Muscle layer of duodenum (tissue), 2 donors: ENCODE data around the gene SLC43A2.
"Not testable (repeated sequence)": the region's sequence is repeated elsewhere in the genome, so short reads cannot be mapped to it uniquely, and the experiment has no call there.

Experiments
- H3K27ac ChIP-seq: one replicate; pipeline ENCODE4 v1.7.0; 2013; ENCODE audit warnings: mild to moderate bottlenecking, low read length
- H3K27me3 ChIP-seq: one replicate; pipeline ENCODE4 v1.7.0; 2013; ENCODE audit warnings: low read depth, mild to moderate bottlenecking, control low read depth, low read length
- H3K36me3 ChIP-seq, 2 donors: one replicate each; pipeline ENCODE4 v1.7.0; 2013; ENCODE audit warnings: low read length in 2 of 2, control low read depth in 1 of 2, mild to moderate bottlenecking in 1 of 2; ENCODE audit not compliant: insufficient read depth in 2 of 2, control insufficient read depth in 1 of 2
- H3K4me1 ChIP-seq, 2 donors: one replicate each; pipeline ENCODE4 v1.7.0; 2013; ENCODE audit warnings: low read length in 2 of 2, mild to moderate bottlenecking in 2 of 2, control low read depth in 1 of 2, moderate library complexity in 1 of 2; ENCODE audit not compliant: insufficient read depth in 2 of 2, control insufficient read depth in 1 of 2
- H3K4me3 ChIP-seq, 2 donors: one replicate each; pipeline ENCODE4 v1.7.0; 2013; ENCODE audit warnings: low read length in 2 of 2, low read depth in 1 of 2, mild to moderate bottlenecking in 1 of 2
- H3K9me3 ChIP-seq, 2 donors: one replicate each; pipeline ENCODE4 v1.7.0; 2013; ENCODE audit warnings: low read length in 2 of 2, control low read depth in 1 of 2, mild to moderate bottlenecking in 1 of 2; ENCODE audit not compliant: control insufficient read depth in 1 of 2
- donor health status: healthy.

The SLC43A2 gene

DNA sequence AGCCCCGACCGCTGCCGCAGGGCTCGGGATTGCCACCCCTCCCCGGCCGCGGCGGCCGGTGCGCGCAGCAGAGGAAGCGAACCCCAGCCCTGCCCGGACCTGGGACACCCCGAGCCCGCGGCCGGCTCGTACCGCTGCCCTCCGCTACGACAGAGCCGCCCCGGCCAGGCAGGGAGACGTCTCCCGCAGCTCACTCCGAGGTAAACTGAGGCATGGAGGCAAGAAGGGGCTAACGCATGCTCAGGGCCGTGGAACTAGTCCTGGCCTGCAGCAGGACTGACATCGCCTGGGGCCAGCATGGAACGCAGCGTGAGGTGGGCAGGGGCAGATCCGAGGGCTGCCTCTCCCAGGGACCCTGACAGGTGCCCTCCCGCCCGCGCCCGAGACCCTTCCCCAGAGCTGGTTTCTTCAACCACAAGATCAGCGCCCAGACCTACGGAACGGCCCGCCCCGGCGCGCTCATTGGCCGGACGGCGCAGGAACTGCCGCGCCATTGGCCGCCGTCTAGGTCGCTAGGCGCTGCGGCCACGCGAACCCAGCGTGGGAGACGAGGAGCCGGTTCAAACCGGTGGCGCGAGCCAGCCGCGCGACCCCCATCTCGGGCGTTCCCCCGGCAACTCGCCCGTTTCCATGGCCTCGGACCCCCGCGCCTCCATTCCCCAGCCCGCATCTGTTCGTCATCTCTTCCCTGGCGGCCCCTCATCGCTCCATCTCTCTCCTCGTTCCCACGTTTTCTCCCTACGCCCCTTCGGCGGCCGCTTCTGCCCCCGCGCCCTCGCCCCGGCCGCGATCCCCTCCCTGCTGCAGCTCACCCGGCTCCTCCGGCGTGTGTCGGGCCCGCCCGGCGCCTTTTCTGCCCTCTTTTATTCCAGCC, at the start of gene SLC43A2:
TSS of gene SLC43A2 (minus strand) at position 853 of the 874 bp plus-strand sequence. CDS start 960 bp downstream, outside the sequence.
- Histone ChIP-seq H3K27me3 (no peaks in the 10 kb centered on the region), H3K4me3 (peak within 1 kb of the TSS; percentile 66 to 92), H3K9me3 (no peaks in the 10 kb centered on the region), H3K27ac (peak within 1 kb of the TSS; percentile 75), H3K36me3 (no peaks in the 10 kb centered on the region), H3K4me1 (peaks cover 13 to 31% of the 10 kb centered on the region in 2 donors)

DNA sequence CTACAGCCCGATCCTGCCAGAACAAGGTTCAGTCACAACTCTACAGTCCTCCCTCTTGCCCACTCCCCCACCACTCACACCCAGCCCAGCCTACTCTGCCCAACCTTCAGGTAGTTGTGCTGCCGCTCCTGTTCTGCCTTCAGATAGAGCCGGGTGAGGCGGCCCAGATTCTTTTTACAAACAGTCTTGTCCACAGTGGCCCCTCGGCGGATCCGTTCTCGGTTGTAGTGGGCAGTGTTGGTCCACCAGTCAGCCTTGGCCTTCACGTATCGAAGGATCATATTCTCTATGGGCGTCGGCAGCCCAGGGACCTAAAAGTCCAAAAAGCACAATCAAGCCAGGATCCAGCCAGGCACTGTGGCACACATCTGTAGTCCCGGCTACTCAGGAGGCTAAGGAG, 47.8 kb upstream of the SLC43A2 start:
- Histone ChIP-seq H3K27ac (no peak overlapping the region), H3K27me3 (no peaks in the 10 kb centered on the region), H3K36me3 (peaks cover 82 to 96% of the 10 kb centered on the region in 2 donors), H3K4me3 (no peak overlapping the region), H3K9me3 (no peaks in the 10 kb centered on the region), H3K4me1 (no peaks in the 10 kb centered on the region)

DNA sequence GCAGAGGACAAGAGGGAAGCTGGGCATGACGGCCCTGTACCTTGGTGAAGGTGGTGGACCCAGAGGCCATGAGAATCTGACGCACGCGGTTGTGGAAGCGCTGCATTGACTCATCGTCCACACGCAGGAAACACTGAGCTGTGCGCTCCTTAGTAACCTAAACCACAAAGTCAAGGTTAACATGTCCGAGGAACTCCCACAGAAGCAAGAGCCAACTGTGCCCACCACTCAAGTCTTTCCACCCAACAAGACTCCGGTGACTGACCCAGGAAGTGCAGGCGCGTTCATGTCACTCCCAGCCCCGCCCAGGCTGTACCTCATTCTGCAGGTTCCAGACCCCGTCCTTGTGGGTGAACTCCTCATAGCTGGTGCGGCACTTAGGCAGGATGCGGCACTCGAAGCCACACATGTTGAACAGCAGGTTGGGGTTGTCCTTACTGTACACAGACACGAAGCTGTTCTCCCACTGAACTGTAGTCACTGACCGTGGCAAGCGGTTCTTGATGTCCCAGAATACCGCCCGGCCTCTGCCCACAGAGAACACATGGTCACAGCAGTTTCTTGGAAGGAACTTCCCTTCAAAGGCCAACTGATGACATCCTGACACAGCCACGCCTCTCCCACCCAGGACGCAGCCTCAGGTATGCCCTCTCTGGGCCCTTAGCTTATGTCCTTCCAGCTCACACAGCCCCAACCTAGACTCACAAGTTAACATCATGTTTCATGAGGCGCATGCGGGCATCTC, 44.6 kb upstream of the SLC43A2 start:
- peaks cover 71 to 75% of the 10 kb centered on the region in 2 donors for H3K36me3 ChIP-seq
- H3K27me3 ChIP-seq: no peaks in the 10 kb centered on the region
- no peak overlapping the region for H3K4me3 ChIP-seq
- peaks cover 9 to 10% of the 10 kb centered on the region in 2 donors for H3K4me1 ChIP-seq
- H3K9me3 ChIP-seq: no peaks in the 10 kb centered on the region
- H3K27ac ChIP-seq: no peak overlapping the region

DNA sequence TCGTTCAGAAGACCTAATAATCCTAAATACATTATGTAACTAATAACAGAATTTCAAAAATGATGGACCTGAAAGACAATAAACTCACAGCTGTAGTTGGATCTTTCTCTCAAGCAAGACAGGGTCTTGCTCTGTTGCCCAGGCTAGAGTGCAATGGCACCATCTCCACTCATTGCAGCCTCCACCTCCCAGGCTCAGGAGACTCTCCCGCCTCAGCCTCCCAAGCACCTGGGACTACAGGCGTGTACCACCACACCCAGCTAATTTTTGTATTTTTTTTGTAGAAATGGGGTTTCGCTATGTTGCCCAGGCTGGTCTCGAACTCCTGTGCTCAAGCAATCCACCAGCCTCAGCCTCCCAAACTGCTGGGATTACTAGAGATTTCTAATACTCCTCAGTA, 35.3 kb upstream of the SLC43A2 start:
- not testable (repeated sequence) for H3K27me3 ChIP-seq, H3K4me1 ChIP-seq, H3K4me3 ChIP-seq, H3K27ac ChIP-seq, H3K9me3 ChIP-seq
- H3K36me3 ChIP-seq: peaks cover 58 to 61% of the 10 kb centered on the region in 2 donors

DNA sequence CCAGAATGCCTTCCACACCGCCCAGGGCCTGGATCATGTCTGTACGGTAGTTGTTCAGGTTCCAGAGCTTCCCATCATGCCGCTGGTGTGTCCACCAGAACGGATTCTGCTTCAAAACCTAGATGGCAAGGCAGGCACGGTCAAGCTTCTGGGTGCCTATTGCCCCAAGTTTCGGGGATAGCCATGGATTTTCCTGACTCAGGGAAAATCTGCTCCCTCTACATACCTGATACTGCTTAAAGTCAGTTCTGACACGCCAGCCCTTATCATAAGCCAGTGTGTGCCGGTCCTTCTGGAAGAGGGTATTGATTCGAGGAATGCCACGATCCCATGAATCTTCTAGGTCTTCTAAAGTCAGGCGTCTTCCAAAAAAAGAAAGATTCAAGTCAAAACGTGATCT, 32.4 kb upstream of the SLC43A2 start:
- Histone ChIP-seq H3K9me3 (no peaks in the 10 kb centered on the region), H3K36me3 (peaks cover 70 to 76% of the 10 kb centered on the region in 2 donors), H3K27ac (no peak overlapping the region), H3K4me3 (no peak overlapping the region), H3K4me1 (no peaks in the 10 kb centered on the region), H3K27me3 (no peaks in the 10 kb centered on the region)

DNA sequence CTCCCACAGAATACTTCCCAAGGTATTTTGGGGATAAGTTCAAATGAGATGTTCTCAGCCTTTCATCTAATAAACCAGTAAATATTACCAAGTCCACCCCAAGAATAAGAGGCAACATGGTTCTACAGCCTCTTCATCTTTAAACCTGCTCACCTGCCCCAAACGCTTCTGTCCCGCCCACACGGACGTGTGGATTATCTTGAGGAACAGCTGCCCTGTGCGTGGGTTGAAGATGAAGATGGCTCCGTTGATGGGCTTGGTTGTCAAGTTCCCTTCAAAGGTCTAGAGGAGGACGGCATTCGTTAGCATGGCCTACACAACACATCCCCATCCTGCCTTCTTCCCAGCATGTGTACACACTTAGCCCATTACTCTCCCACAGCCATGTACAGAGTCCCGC, 29.5 kb upstream of the SLC43A2 start:
- no peaks in the 10 kb centered on the region for H3K27me3 ChIP-seq
- H3K4me1 ChIP-seq: no peaks in the 10 kb centered on the region

DNA sequence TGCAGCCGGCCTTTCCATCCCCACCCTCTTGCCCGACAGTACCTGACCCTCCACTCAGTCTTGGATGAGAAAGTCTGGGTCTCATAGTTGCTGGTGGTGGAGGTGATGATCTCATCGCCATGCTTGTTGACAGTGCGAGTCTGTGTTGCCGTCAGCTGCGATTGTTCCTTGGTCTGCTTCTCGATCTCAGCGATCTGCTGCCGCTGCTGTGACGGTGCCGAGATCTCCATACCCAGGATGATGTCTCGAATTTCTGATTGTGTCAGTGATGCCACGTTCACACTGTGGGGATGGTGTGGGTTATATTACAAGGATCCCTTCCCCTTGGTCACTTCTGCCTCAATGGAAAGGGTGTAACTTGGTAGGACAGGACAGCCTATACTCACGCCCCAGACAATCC, 25.1 kb upstream of the SLC43A2 start:
- H3K27ac ChIP-seq: no peak overlapping the region
- peaks cover 65 to 79% of the 10 kb centered on the region in 2 donors for H3K36me3 ChIP-seq
- H3K9me3 ChIP-seq: no peaks in the 10 kb centered on the region
- H3K4me1 ChIP-seq: peaks cover 5 to 13% of the 10 kb centered on the region in 2 donors
- no peak overlapping the region for H3K4me3 ChIP-seq
- no peaks in the 10 kb centered on the region for H3K27me3 ChIP-seq

More for the DNA sequence above, 29.5 kb upstream of the SLC43A2 start:
- H3K9me3 ChIP-seq: no peaks in the 10 kb centered on the region
- peaks cover 81 to 94% of the 10 kb centered on the region in 2 donors for H3K36me3 ChIP-seq
- H3K27ac ChIP-seq: no peak overlapping the region
- no peak overlapping the region for H3K4me3 ChIP-seq

DNA sequence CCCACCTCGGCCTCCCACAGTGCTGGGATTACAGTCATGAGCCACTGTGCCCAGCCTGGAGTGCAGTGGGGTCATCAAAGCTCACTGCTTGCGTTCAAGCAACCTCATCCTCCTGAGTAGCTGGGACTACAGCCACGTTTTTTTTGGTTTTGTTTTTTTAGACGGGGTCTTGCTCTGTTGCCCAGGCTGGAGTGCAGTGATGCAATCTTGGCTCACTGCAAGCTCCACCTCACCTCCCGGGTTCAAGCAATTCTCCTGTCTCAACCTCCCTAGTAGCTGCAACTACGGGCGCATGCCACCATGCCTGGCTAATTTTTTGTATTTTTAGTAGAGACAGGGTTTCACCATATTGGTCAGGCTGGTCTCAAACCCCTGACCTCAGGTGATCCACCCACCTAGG, 24.2 kb upstream of the SLC43A2 start:
- not testable (repeated sequence) for H3K4me3 ChIP-seq
- Histone ChIP-seq H3K4me1 (peaks cover 5 to 20% of the 10 kb centered on the region in 2 donors), H3K36me3 (peaks cover 56 to 70% of the 10 kb centered on the region in 2 donors)

DNA sequence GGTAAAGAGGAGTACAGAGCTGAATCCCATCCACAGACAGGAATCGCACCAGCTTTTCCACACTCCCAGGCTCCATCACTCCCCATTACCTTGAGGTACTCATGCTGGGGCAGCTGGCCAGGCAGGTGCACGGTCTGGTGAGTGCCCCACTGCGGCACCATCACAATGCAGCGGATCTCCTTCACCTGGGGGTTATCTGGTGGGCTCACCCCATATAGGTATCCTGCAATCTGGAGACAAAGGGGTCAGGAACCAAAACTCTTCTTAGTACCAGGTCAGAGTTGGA, 22.9 kb upstream of the SLC43A2 start:
- Histone ChIP-seq H3K27me3 (no peaks in the 10 kb centered on the region), H3K36me3 (peaks cover 49 to 59% of the 10 kb centered on the region in 2 donors), H3K4me3 (no peak overlapping the region), H3K9me3 (no peaks in the 10 kb centered on the region), H3K4me1 (peaks cover 8 to 28% of the 10 kb centered on the region in 2 donors), H3K27ac (no peak overlapping the region)

More for the DNA sequence above, 24.2 kb upstream of the SLC43A2 start:
- H3K9me3 ChIP-seq, H3K27me3 ChIP-seq, H3K27ac ChIP-seq: not testable (repeated sequence)

DNA sequence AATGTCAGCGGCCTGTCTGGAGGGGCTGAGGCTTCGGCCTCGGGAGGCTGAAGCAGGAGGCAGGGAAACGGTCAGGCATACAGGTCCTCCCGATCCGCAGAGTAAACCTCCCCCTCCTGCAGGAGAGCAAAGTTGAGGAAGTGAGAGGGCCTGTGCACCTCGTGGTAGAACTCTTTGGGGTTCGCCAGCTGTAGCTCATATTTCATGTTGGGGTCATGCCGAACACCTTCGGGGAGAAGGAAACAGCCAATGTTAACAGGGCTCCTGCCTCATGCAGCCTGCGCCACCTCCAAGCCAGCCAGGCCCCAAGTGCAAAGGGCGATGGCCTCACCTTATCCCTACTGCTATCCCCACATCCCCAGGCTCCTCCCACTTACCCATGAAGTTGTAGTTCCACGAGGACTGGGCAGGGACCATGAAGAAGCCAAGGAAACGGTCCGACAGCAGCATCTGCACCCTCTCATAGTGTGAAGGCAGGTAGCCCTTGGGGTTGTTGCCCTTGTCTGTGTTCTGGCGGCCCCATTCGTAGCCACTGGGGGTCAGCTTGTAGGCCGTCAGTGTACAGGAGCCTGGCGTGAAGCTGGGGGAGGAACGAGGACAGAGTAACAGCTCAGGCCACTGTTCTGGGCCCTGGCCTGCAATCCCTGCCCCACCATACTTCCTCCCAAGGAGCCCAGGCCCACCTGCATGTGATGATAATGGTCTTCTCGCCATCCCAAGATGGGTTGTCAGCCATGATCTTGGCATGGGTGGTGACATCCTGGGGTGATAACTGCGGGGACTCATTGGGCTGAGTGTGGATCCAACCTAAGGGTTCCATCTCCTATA, 22.3 kb upstream of the SLC43A2 start:
- H3K36me3 ChIP-seq: peaks cover 43 to 53% of the 10 kb centered on the region in 2 donors
- no peak overlapping the region for H3K4me3 ChIP-seq
- no peaks in the 10 kb centered on the region for H3K9me3 ChIP-seq
- H3K27ac ChIP-seq: peak overlapping the region; percentile 79
- H3K4me1 ChIP-seq: peaks cover 8 to 34% of the 10 kb centered on the region in 2 donors
- no peaks in the 10 kb centered on the region for H3K27me3 ChIP-seq
